IMR-90 (cell line): Measurements from ENCODE around the gene CLPSL2. TPM values are rescaled to one million over a fixed set of nuclear protein-coding genes. Genes with fewer than 3 reads are reported as not detected.

ENCODE experiments used
- ATAC-seq: fragments of 200-7000 bp; cut with Tn5 transposase; 2 replicates; pipeline ENCODE4 v1.9.1; 2020; ENCODE audit warnings: low read depth, mild to moderate bottlenecking, moderate library complexity
- BruUV-seq: library from RNA; stranded (reverse); fragments of 400-500 nt; replicated peaks from 2 replicates; lab custom pipeline; 2021; lab: Mats Ljungman, UMichigan
- CTCF ChIA-PET: fragments of 300-600 bp; formaldehyde crosslinking; extraction: SDS; loops from one replicate; lab custom pipeline; 2021; ENCODE audit warnings: antibody characterized with exemption; lab: Yijun Ruan, JAX
- POLR2A ChIA-PET: fragments of 300-600 bp; sonication (Branson Sonifier 250); formaldehyde crosslinking; loops from one replicate; lab custom pipeline; 2022; ENCODE audit warnings: antibody characterized with exemption; ENCODE audit not compliant: unreplicated experiment; lab: Charles Lee
- DNase-seq: peaks from one replicate; pipeline ENCODE4 v3.0.0; 2013
- H2AFZ ChIP-seq: replicated peaks from 2 replicates; pipeline ENCODE3; 2013; ENCODE audit warnings: low read length, mild to moderate bottlenecking; ENCODE audit not compliant: poor library complexity
- H2AK5ac ChIP-seq: 2 replicates; pipeline ENCODE4 v1.6.1; 2013; ENCODE audit warnings: low read depth, low read length, inconsistent platforms
- H2AK9ac ChIP-seq: replicated peaks from 2 replicates; pipeline ENCODE3; 2013; ENCODE audit warnings: mild to moderate bottlenecking, low read depth, low read length, moderate library complexity; ENCODE audit not compliant: poor library complexity
- H2BK120ac ChIP-seq: 2 replicates; pipeline ENCODE4 v1.6.1; 2013; ENCODE audit warnings: low read depth, low read length, inconsistent platforms
- H2BK15ac ChIP-seq: 3 replicates; pipeline ENCODE4 v1.6.1; 2013; ENCODE audit warnings: low read depth, low read length, inconsistent platforms
- H2BK20ac ChIP-seq: 2 replicates; pipeline ENCODE4 v1.6.1; 2013; ENCODE audit warnings: low read depth, mild to moderate bottlenecking, inconsistent platforms, low read length, moderate library complexity
- H2BK5ac ChIP-seq: 2 replicates; pipeline ENCODE4 v1.6.1; 2013; ENCODE audit warnings: mild to moderate bottlenecking, low read depth, low read length, inconsistent platforms; ENCODE audit not compliant: poor library complexity, severe bottlenecking
- H3K14ac ChIP-seq: replicated peaks from 2 replicates; pipeline ENCODE4 v1.6.1; 2013; ENCODE audit warnings: low read depth, low read length, inconsistent platforms
- H3K18ac ChIP-seq: 2 replicates; pipeline ENCODE4 v1.6.1; 2013; ENCODE audit warnings: low read depth, low read length, control low read depth
- H3K23ac ChIP-seq: 2 replicates; pipeline ENCODE4 v1.6.1; 2013; ENCODE audit warnings: low read depth, low read length, inconsistent platforms
- H3K27ac ChIP-seq: 2 replicates; pipeline ENCODE4 v1.5.1; 2013; ENCODE audit warnings: mild to moderate bottlenecking, control low read depth, low read length; ENCODE audit not compliant: insufficient read depth
- H3K27me3 ChIP-seq: 2 replicates; pipeline ENCODE4 v1.6.1; 2013; ENCODE audit warnings: low read length; ENCODE audit not compliant: control insufficient read depth, insufficient read depth
- H3K36me3 ChIP-seq: 2 replicates; pipeline ENCODE4 v1.6.1; 2013; ENCODE audit warnings: low read length, mixed read lengths; ENCODE audit not compliant: control insufficient read depth, insufficient read depth
- H3K4ac ChIP-seq: 2 replicates; pipeline ENCODE4 v1.6.1; 2013; ENCODE audit warnings: low read depth, low read length, inconsistent platforms
- H3K4me1 ChIP-seq: 2 replicates; pipeline ENCODE4 v1.6.1; 2013; ENCODE audit warnings: low read length, mixed read lengths; ENCODE audit not compliant: control insufficient read depth, insufficient read depth
- H3K4me2 ChIP-seq: 2 replicates; pipeline ENCODE4 v1.6.1; 2013; ENCODE audit warnings: low read depth, mild to moderate bottlenecking, control low read depth, low read length, moderate library complexity
- H3K4me3 ChIP-seq: 2 replicates; pipeline ENCODE4 v1.5.1; 2013; ENCODE audit warnings: low read depth, mild to moderate bottlenecking, control low read depth, low read length, moderate library complexity; ENCODE audit not compliant: insufficient read depth
- H3K56ac ChIP-seq: 2 replicates; pipeline ENCODE4 v1.6.1; 2013; ENCODE audit warnings: low read length, inconsistent platforms; ENCODE audit not compliant: insufficient read depth; ENCODE audit errors: extremely low read depth
- H3K79me1 ChIP-seq, 2 experiments: 2 replicates each; pipeline ENCODE4 v1.6.1; 2013; ENCODE audit warnings: low read length in 2 of 2, inconsistent platforms in 1 of 2, low read depth in 1 of 2
- H3K9ac ChIP-seq: 2 replicates; pipeline ENCODE4 v1.6.1; 2013; ENCODE audit warnings: low read depth, low read length, control low read depth
- H3K9me1 ChIP-seq: 2 replicates; pipeline ENCODE4 v1.6.1; 2013; ENCODE audit warnings: low read length, inconsistent platforms; ENCODE audit not compliant: insufficient read depth
- H3K9me3 ChIP-seq: 2 replicates; pipeline ENCODE4 v1.6.1; 2013; ENCODE audit warnings: low read length; ENCODE audit not compliant: control insufficient read depth, insufficient read depth
- H4K20me1 ChIP-seq: 2 replicates; pipeline ENCODE4 v1.6.1; 2013; ENCODE audit warnings: low read length, inconsistent platforms; ENCODE audit not compliant: insufficient read depth
- H4K5ac ChIP-seq: 2 replicates; pipeline ENCODE4 v1.6.1; 2013; ENCODE audit warnings: mild to moderate bottlenecking, low read depth, low read length, control low read depth
- H4K8ac ChIP-seq, 2 experiments: 2 replicates each; pipeline ENCODE4 v1.6.1; 2013; ENCODE audit warnings: low read depth in 2 of 2, low read length in 2 of 2, control low read depth in 1 of 2, inconsistent platforms in 1 of 2
- H4K91ac ChIP-seq: 2 replicates; pipeline ENCODE4 v1.6.1; 2013; ENCODE audit warnings: low read depth, low read length, inconsistent platforms; ENCODE audit not compliant: insufficient read depth
- BHLHE40 ChIP-seq: fragments of 150-350 bp; IDR thresholded peaks from 2 replicates; pipeline ENCODE4 v1.6.1; 2016; ENCODE audit warnings: mild to moderate bottlenecking, low read depth, low read length
- CHD1 ChIP-seq: IDR thresholded peaks from 2 replicates; pipeline ENCODE4 v1.6.1; 2012; ENCODE audit warnings: low read depth, low read length, improper control_type of control experiment
- MAZ ChIP-seq: IDR thresholded peaks from 2 replicates; pipeline ENCODE4 v1.6.1; 2012; ENCODE audit warnings: low read depth, mild to moderate bottlenecking, low read length, improper control_type of control experiment, moderate library complexity, borderline replicate concordance
- MXI1 ChIP-seq: IDR thresholded peaks from 2 replicates; pipeline ENCODE4 v1.6.1; 2012; ENCODE audit warnings: low read depth, mild to moderate bottlenecking, low read length, moderate library complexity, borderline replicate concordance
- WGBS, 2 experiments: methylation state at CpG; one replicate each; pipeline versions ENCODE4 v1.1.5 to v1.1.7; 2013; ENCODE audit warnings: missing lambda C conversion rate in 2 of 2; ENCODE audit not compliant: insufficient read length in 1 of 2; ENCODE audit errors: extremely low coverage in 2 of 2; 5-methylcytosine and 5-hydroxymethylcytosine counted together
- dilution Hi-C: fragments of 300-500 bp; cut with HindIII; formaldehyde crosslinking; loops from one replicate; pipeline ENCODE4 v1.14.3; 2018; ENCODE audit warnings: low sequenced_read_pairs; ENCODE audit not compliant: unreplicated experiment
- in situ Hi-C: fragments of 300-500 bp; cut with MboI; formaldehyde crosslinking; loops from 3 replicates; pipeline ENCODE4 v1.14.3; 2019; ENCODE audit warnings: low sequenced_read_pairs, inconsistent platforms, mixed read lengths
- intact Hi-C: fragments of 100-400 bp; cut with micrococcal nuclease; formaldehyde crosslinking; loops from 2 replicates; pipeline ENCODE4 v1.10.0; 2022
- polyA plus RNA-seq, 3 experiments: library from polyadenylated mRNA; depleted of rRNA; stranded (reverse); fragments of >200 nt; gene quantifications; 2 replicates each; pipeline ENCODE4 v1.2.3, GENCODE V29; 2012; ENCODE audit warnings: low replicate concordance in 1 of 3
- total RNA-seq: library from RNA; depleted of rRNA; stranded (reverse); fragments of >200 nt; gene quantifications from 2 replicates; pipeline ENCODE4 v1.2.3, GENCODE V29; 2012

The CLPSL2 gene
- total and polyA plus RNA-seq, 2 of the 4 experiments (the other 2 are of a cell fraction), result not detected

DNA sequence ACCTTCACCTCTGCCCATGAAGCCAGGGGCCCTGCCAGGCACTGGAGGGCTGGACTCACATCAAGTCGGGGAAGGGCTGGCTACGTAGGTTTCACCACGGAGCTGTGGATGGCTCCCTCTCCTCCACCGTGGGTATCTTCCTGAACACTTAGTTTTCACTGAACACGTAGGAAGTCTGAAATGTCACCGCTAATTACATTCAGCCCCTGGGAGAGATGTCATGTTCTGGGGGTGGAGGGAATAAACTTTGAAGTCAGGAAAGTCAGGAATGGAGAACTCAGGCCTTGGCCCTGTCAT lies 35.2 kb downstream of the CLPSL2 start:
- Histone ChIP-seq H2BK20ac (no peak overlapping the region), H2BK120ac (no peak overlapping the region), H3K56ac (no peak overlapping the region), H2AK9ac (no peak overlapping the region), H2BK5ac (no peak overlapping the region), H4K5ac (no peak overlapping the region), H4K8ac (no peak overlapping the region), H2AK5ac (no peak overlapping the region), H4K91ac (no peak overlapping the region), H3K9ac (no peak overlapping the region), H3K36me3 (no peaks in the 10 kb centered on the region), H3K4me3 (no peak overlapping the region), H2BK15ac (no peak overlapping the region), H2AFZ (no peak overlapping the region), H3K9me1 (no peaks in the 10 kb centered on the region), H3K9me3 (peaks cover 1% of the 10 kb centered on the region; the same call in 1 of the 2 replicates), H3K4me1 (no peaks in the 10 kb centered on the region), H3K27ac (no peak overlapping the region), H3K4ac (no peak overlapping the region), H3K79me1 (no peaks in the 10 kb centered on the region), H3K27me3 (peaks cover 1% of the 10 kb centered on the region; the same call in 1 of the 2 replicates), H3K14ac (no peak overlapping the region), H4K20me1 (no peaks in the 10 kb centered on the region), H3K23ac (no peak overlapping the region), H3K18ac (no peak overlapping the region), H3K4me2 (no peak overlapping the region)
- dilution Hi-C loops, result no loop called here
- ChIA-PET POLR2A (no interaction called here), CTCF (no interaction called here)
- BruUV-seq, result no TSS peak
- no peak for TF ChIP-seq MXI1
- TF ChIP-seq BHLHE40, result no peak
- no peak for TF ChIP-seq CHD1
- no peak for TF ChIP-seq MAZ
- intact Hi-C loops, result no loop called here
- DNase-seq (no peak), ATAC-seq (no peak)
- WGBS, 2 experiments, result 83% methylated on average over 1 of the region's 6 CpGs; no CpG with 5 or more reads in 1 of the 2 experiments
- in situ Hi-C loops, result no loop called here
